Chondrocyte (in vitro differentiated cells): ENCODE data around the gene SNRPA. TPM values are rescaled to one million over a fixed set of nuclear protein-coding genes. Genes with fewer than 3 reads are reported as not detected.

Experiments used
- DNase-seq: peaks from one replicate; pipeline ENCODE4 v3.0.0; 2021; ENCODE audit warnings: mixed read lengths, low spot score
- H3K27ac Mint-ChIP-seq: one replicate; pipeline ENCODE4 v1.8.0; 2021; ENCODE audit warnings: mild to moderate bottlenecking, moderate library complexity, mixed read lengths; ENCODE audit not compliant: unreplicated experiment
- H3K27me3 Mint-ChIP-seq: 2 replicates; pipeline ENCODE4 v1.8.0; 2021; ENCODE audit warnings: low read depth, mixed read lengths
- H3K36me3 Mint-ChIP-seq: 2 replicates; pipeline ENCODE4 v1.8.0; 2021; ENCODE audit warnings: low read depth, mixed read lengths
- H3K4me1 Mint-ChIP-seq: 2 replicates; pipeline ENCODE4 v1.8.0; 2021; ENCODE audit warnings: low read depth, mild to moderate bottlenecking, mixed read lengths
- H3K4me3 Mint-ChIP-seq: one replicate; pipeline ENCODE4 v1.8.0; 2021; ENCODE audit warnings: mild to moderate bottlenecking, moderate library complexity, mixed read lengths; ENCODE audit not compliant: unreplicated experiment
- H3K9me3 Mint-ChIP-seq: 2 replicates; pipeline ENCODE4 v1.8.0; 2021; ENCODE audit warnings: low read depth, mixed read lengths
- CTCF ChIP-seq: fragments of 200-600 bp; sonication (generic); IDR thresholded peaks from 2 replicates; pipeline ENCODE4 v1.5.0; 2021; ENCODE audit warnings: antibody characterized with exemption, mild to moderate bottlenecking, moderate library complexity
- total RNA-seq: library from RNA; stranded (reverse); gene quantifications from 3 replicates; pipeline ENCODE4 v1.2.1, GENCODE V29; 2021

Gene SNRPA
- total RNA-seq, 1 donor from 2014 or later = 34.9 TPM

GRCh38 chr19:40805258-40805868, 54.4 kb downstream of the SNRPA start:
- Mint-ChIP-seq H3K27ac (peak overlapping the region; percentile 79), H3K36me3 (peaks cover 19% of the 10 kb centered on the region), H3K4me1 (peaks cover 76% of the 10 kb centered on the region), H3K9me3 (no peaks in the 10 kb centered on the region), H3K27me3 (no peaks in the 10 kb centered on the region), H3K4me3 (no peak overlapping the region)
- TF ChIP-seq CTCF = no peak
- DNase-seq = no peak

- peaks cover 75% of the 10 kb centered on the region for H3K4me1 Mint-ChIP-seq
- DNase-seq = no peak
- H3K27ac Mint-ChIP-seq = peak overlapping the region; percentile 89
- peak; percentile 96 for TF ChIP-seq CTCF
- H3K27me3 Mint-ChIP-seq = no peaks in the 10 kb centered on the region
- H3K4me3 Mint-ChIP-seq = peak overlapping the region; percentile 56
- peaks cover 18% of the 10 kb centered on the region for H3K36me3 Mint-ChIP-seq
- H3K9me3 Mint-ChIP-seq = no peaks in the 10 kb centered on the region
Measured at GRCh38 chr19:40806423-40807146, 55.6 kb downstream of the SNRPA start.

- Mint-ChIP-seq H3K27me3 (no peaks in the 10 kb centered on the region), H3K36me3 (peaks cover 13% of the 10 kb centered on the region)
- no peak for DNase-seq
Measured at GRCh38 chr19:40807147-40808020, 56.4 kb downstream of the SNRPA start.

GRCh38 chr19:40808021-40808325, 57.0 kb downstream of the SNRPA start:
- Mint-ChIP-seq H3K4me1 (peaks cover 73% of the 10 kb centered on the region), H3K36me3 (peaks cover 12% of the 10 kb centered on the region), H3K9me3 (no peaks in the 10 kb centered on the region), H3K27ac (peak overlapping the region; percentile 89), H3K4me3 (no peak overlapping the region), H3K27me3 (no peaks in the 10 kb centered on the region)
- DNase-seq = no peak
- TF ChIP-seq CTCF = no peak

More at GRCh38 chr19:40807147-40808020, 56.4 kb downstream of the SNRPA start:
- Mint-ChIP-seq H3K4me1 (peaks cover 73% of the 10 kb centered on the region), H3K9me3 (no peaks in the 10 kb centered on the region), H3K4me3 (no peak overlapping the region), H3K27ac (peak overlapping the region; percentile 89)
- peak; percentile 66 for TF ChIP-seq CTCF

- Mint-ChIP-seq H3K4me1 (peaks cover 73% of the 10 kb centered on the region), H3K27ac (no peak overlapping the region), H3K27me3 (no peaks in the 10 kb centered on the region), H3K4me3 (no peak overlapping the region), H3K9me3 (no peaks in the 10 kb centered on the region), H3K36me3 (peaks cover 11% of the 10 kb centered on the region)
- TF ChIP-seq CTCF = no peak
- DNase-seq = no peak
Measured at GRCh38 chr19:40808497-40808896, 57.5 kb downstream of the SNRPA start.
